ENCODE measurements around the gene ECE1.

ECE1 gene

GRCh38 chr1:21265644-21266043 is 24.6 kb downstream of the ECE1 start:
- no peak overlapping the region for H3K18ac ChIP-seq (ENCODE audit: low read length)
- H3K4me3 ChIP-seq (ENCODE audit: low read depth, low read length): no peak overlapping the region
- no peak for DNase-seq
- H3K27ac ChIP-seq (ENCODE audit: low read depth, low read length): no peak overlapping the region
- H3K4ac ChIP-seq (ENCODE audit: low read depth, low read length): no peak overlapping the region
- H3K9ac ChIP-seq (ENCODE audit: low read length): no peak overlapping the region
- no peak overlapping the region for H2BK5ac ChIP-seq (ENCODE audit: low read depth, low read length, poor library complexity)
- no CpG with 5 or more reads among the region's 6 CpGs for WGBS (ENCODE audit: extremely low coverage, insufficient coverage, insufficient read length)
- peaks cover 3% of the 10 kb centered on the region for H3K79me1 ChIP-seq (ENCODE audit: low read length)
- H4K91ac ChIP-seq (ENCODE audit: low read depth, low read length): no peak overlapping the region
- H4K12ac ChIP-seq (ENCODE audit: low read depth, low read length): no peak overlapping the region
- H3K4me2 ChIP-seq (ENCODE audit: low read length): no peak overlapping the region
- no peaks in the 10 kb centered on the region for H3K9me3 ChIP-seq (ENCODE audit: insufficient read depth, low read depth, low read length)
- H3K27me3 ChIP-seq (ENCODE audit: insufficient read depth, low read length): no peaks in the 10 kb centered on the region
- H3K79me2 ChIP-seq (ENCODE audit: control insufficient read depth, insufficient read depth, low read length, poor library complexity): no peaks in the 10 kb centered on the region
- no peak overlapping the region for H3K14ac ChIP-seq (ENCODE audit: low read length)
- H3K4me1 ChIP-seq (ENCODE audit: control insufficient read depth in 1 of 2, insufficient read depth in 2 of 2, low read length in 2 of 2): peaks cover 12 to 16% of the 10 kb centered on the region in 2 experiments
- H2AFZ ChIP-seq (ENCODE audit: insufficient read depth, low read length, poor library complexity): no peak overlapping the region
- H2BK120ac ChIP-seq (ENCODE audit: insufficient read depth, low read length, poor library complexity): no peak overlapping the region
- H4K8ac ChIP-seq (ENCODE audit: low read depth, low read length): no peak overlapping the region
- no peak overlapping the region for H3K23ac ChIP-seq (ENCODE audit: low read length)
- H2BK12ac ChIP-seq (ENCODE audit: low read length): no peak overlapping the region
- no peak overlapping the region for H2AK5ac ChIP-seq (ENCODE audit: low read length)
- peaks cover 6 to 7% of the 10 kb centered on the region in 2 experiments for H3K36me3 ChIP-seq (ENCODE audit: control insufficient read depth in 1 of 2, insufficient read depth in 2 of 2, low read length in 2 of 2)

- Histone ChIP-seq H4K8ac (ENCODE audit: low read depth, low read length) (no peak overlapping the region), H2BK12ac (ENCODE audit: low read length) (no peak overlapping the region), H3K14ac (ENCODE audit: low read length) (no peak overlapping the region), H3K9me3 (ENCODE audit: insufficient read depth, low read depth, low read length) (no peaks in the 10 kb centered on the region), H3K18ac (ENCODE audit: low read length) (no peak overlapping the region), H3K79me2 (ENCODE audit: control insufficient read depth, insufficient read depth, low read length, poor library complexity) (no peaks in the 10 kb centered on the region), H4K91ac (ENCODE audit: low read depth, low read length) (no peak overlapping the region), H4K12ac (ENCODE audit: low read depth, low read length) (no peak overlapping the region), H3K27ac (ENCODE audit: low read depth, low read length) (no peak overlapping the region), H2BK120ac (ENCODE audit: insufficient read depth, low read length, poor library complexity) (no peak overlapping the region), H2AFZ (ENCODE audit: insufficient read depth, low read length, poor library complexity) (no peak overlapping the region), H3K9ac (ENCODE audit: low read length) (no peak overlapping the region), H3K4ac (ENCODE audit: low read depth, low read length) (no peak overlapping the region), H3K27me3 (ENCODE audit: insufficient read depth, low read length) (no peaks in the 10 kb centered on the region), H3K36me3 (ENCODE audit: control insufficient read depth in 1 of 2, insufficient read depth in 2 of 2, low read length in 2 of 2) (peaks cover 7 to 10% of the 10 kb centered on the region in 2 experiments), H3K4me3 (ENCODE audit: low read depth, low read length) (no peak overlapping the region), H2BK5ac (ENCODE audit: low read depth, low read length, poor library complexity) (no peak overlapping the region), H2AK5ac (ENCODE audit: low read length) (no peak overlapping the region), H3K4me2 (ENCODE audit: low read length) (no peak overlapping the region), H3K23ac (ENCODE audit: low read length) (no peak overlapping the region), H3K79me1 (ENCODE audit: low read length) (peaks cover 3% of the 10 kb centered on the region), H3K4me1 (ENCODE audit: control insufficient read depth in 1 of 2, insufficient read depth in 2 of 2, low read length in 2 of 2) (peaks cover 12 to 16% of the 10 kb centered on the region in 2 experiments)
- DNase-seq: no peak
- no CpG with 5 or more reads among the region's 4 CpGs for WGBS (ENCODE audit: extremely low coverage, insufficient coverage, insufficient read length)
Measured at GRCh38 chr1:21264898-21265297, 25.4 kb downstream of the ECE1 start.

GRCh38 chr1:21263653-21264225 is 26.5 kb downstream of the ECE1 start:
- no peak overlapping the region for H2BK5ac ChIP-seq (ENCODE audit: low read depth, low read length, poor library complexity)
- H3K4ac ChIP-seq (ENCODE audit: low read depth, low read length): no peak overlapping the region
- no peak overlapping the region for H2BK120ac ChIP-seq (ENCODE audit: insufficient read depth, low read length, poor library complexity)
- no peaks in the 10 kb centered on the region for H3K79me2 ChIP-seq (ENCODE audit: control insufficient read depth, insufficient read depth, low read length, poor library complexity)
- H2BK12ac ChIP-seq (ENCODE audit: low read length): no peak overlapping the region
- no peak for DNase-seq
- peaks cover 3% of the 10 kb centered on the region for H3K79me1 ChIP-seq (ENCODE audit: low read length)
- H4K91ac ChIP-seq (ENCODE audit: low read depth, low read length): no peak overlapping the region
- H3K4me1 ChIP-seq (ENCODE audit: control insufficient read depth in 1 of 2, insufficient read depth in 2 of 2, low read length in 2 of 2): peaks cover 12 to 16% of the 10 kb centered on the region in 2 experiments
- H3K36me3 ChIP-seq (ENCODE audit: control insufficient read depth in 1 of 2, insufficient read depth in 2 of 2, low read length in 2 of 2): peaks cover 8 to 10% of the 10 kb centered on the region in 2 experiments
- no peak overlapping the region for H3K4me3 ChIP-seq (ENCODE audit: low read depth, low read length)
- no peak overlapping the region for H3K4me2 ChIP-seq (ENCODE audit: low read length)
- H3K9me3 ChIP-seq (ENCODE audit: insufficient read depth, low read depth, low read length): no peaks in the 10 kb centered on the region
- H2AK5ac ChIP-seq (ENCODE audit: low read length): no peak overlapping the region
- H4K12ac ChIP-seq (ENCODE audit: low read depth, low read length): no peak overlapping the region
- H3K27me3 ChIP-seq (ENCODE audit: insufficient read depth, low read length): no peaks in the 10 kb centered on the region
- H4K8ac ChIP-seq (ENCODE audit: low read depth, low read length): no peak overlapping the region
- no peak overlapping the region for H3K18ac ChIP-seq (ENCODE audit: low read length)
- H3K27ac ChIP-seq (ENCODE audit: low read depth, low read length): no peak overlapping the region
- no peak overlapping the region for H2AFZ ChIP-seq (ENCODE audit: insufficient read depth, low read length, poor library complexity)
- no peak overlapping the region for H3K23ac ChIP-seq (ENCODE audit: low read length)
- no peak overlapping the region for H3K9ac ChIP-seq (ENCODE audit: low read length)
- no peak overlapping the region for H3K14ac ChIP-seq (ENCODE audit: low read length)
- WGBS (ENCODE audit: extremely low coverage, insufficient coverage, insufficient read length): no CpG with 5 or more reads among the region's 11 CpGs

GRCh38 chr1:21263052-21263429 is 27.2 kb downstream of the ECE1 start:
- Histone ChIP-seq H2AFZ (ENCODE audit: insufficient read depth, low read length, poor library complexity) (no peak overlapping the region), H3K4me3 (ENCODE audit: low read depth, low read length) (no peak overlapping the region), H4K8ac (ENCODE audit: low read depth, low read length) (no peak overlapping the region), H3K79me2 (ENCODE audit: control insufficient read depth, insufficient read depth, low read length, poor library complexity) (no peaks in the 10 kb centered on the region), H2BK12ac (ENCODE audit: low read length) (no peak overlapping the region), H3K23ac (ENCODE audit: low read length) (no peak overlapping the region), H2BK5ac (ENCODE audit: low read depth, low read length, poor library complexity) (no peak overlapping the region), H3K4me2 (ENCODE audit: low read length) (no peak overlapping the region), H3K4ac (ENCODE audit: low read depth, low read length) (no peak overlapping the region), H3K18ac (ENCODE audit: low read length) (peak overlapping the region; percentile 33), H4K91ac (ENCODE audit: low read depth, low read length) (no peak overlapping the region), H3K9ac (ENCODE audit: low read length) (no peak overlapping the region), H3K27me3 (ENCODE audit: insufficient read depth, low read length) (no peaks in the 10 kb centered on the region), H3K27ac (ENCODE audit: low read depth, low read length) (no peak overlapping the region), H2AK5ac (ENCODE audit: low read length) (no peak overlapping the region), H2BK120ac (ENCODE audit: insufficient read depth, low read length, poor library complexity) (no peak overlapping the region), H3K79me1 (ENCODE audit: low read length) (peaks cover 3% of the 10 kb centered on the region), H3K36me3 (ENCODE audit: control insufficient read depth in 1 of 2, insufficient read depth in 2 of 2, low read length in 2 of 2) (peaks cover 2 to 4% of the 10 kb centered on the region in 2 experiments), H3K9me3 (ENCODE audit: insufficient read depth, low read depth, low read length) (no peaks in the 10 kb centered on the region), H3K4me1 (ENCODE audit: control insufficient read depth in 1 of 2, insufficient read depth in 2 of 2, low read length in 2 of 2) (peaks cover 12 to 16% of the 10 kb centered on the region in 2 experiments), H4K12ac (ENCODE audit: low read depth, low read length) (no peak overlapping the region), H3K14ac (ENCODE audit: low read length) (no peak overlapping the region)
- DNase-seq: no peak
- WGBS (ENCODE audit: extremely low coverage, insufficient coverage, insufficient read length): no CpG with 5 or more reads among the region's 10 CpGs

Data from trophoblast cell (in vitro differentiated cells and primary cell).